Liver (tissue), 5 donors: ENCODE results near the gene TMIE. TPM values are rescaled to one million over a fixed set of nuclear protein-coding genes. Genes with fewer than 3 reads are reported as not detected.

ENCODE experiments used
- polyA plus RNA-seq, 2 donors: library from polyadenylated mRNA; stranded (reverse) in 1 of 2; unstranded in 1 of 2; fragments of 200-250 nt in 1 of 2; fragments of >200 nt in 1 of 2; fragmentation: Nextera tagmentation in 1 of 2; extraction: Ambion mirVana in 1 of 2; gene quantifications; one replicate each; pipeline versions ENCODE4 v1.2.1 to v1.2.3, GENCODE V29; 2013 to 2015
- small RNA-seq: library from RNA; depleted of rRNA; stranded (forward); fragments of <200 nt; gene quantifications from one replicate; pipeline ENCODE3, GENCODE V24; 2014
- total RNA-seq, 2 donors: library from RNA; depleted of rRNA; stranded (reverse); fragments of >200 nt; gene quantifications; one replicate each; pipeline ENCODE4 v1.2.3, GENCODE V29; 2014
- donor health status: healthy.
- donor health status: healthy.
- donor health status: healthy.

TMIE gene
- total and polyA plus RNA-seq, 4 donors: 0.13 to 0.26 (median 0.15) TPM

Small RNA genes within 50 kb of the gene (small RNA-seq; reads per million reads assigned to genes)
- not detected for gene PRSS45

Other genes with a start within 250 kb of the TMIE start
- gene LTF, start 236.5 kb upstream of the TMIE start, total RNA-seq: 10 to 100 TPM in 1 of 2 donors, under 1 TPM in 1; 0.92 to 14.7 TPM
- 1 to 10 TPM in 1 of 2 donors, under 1 TPM in 1; 0.36 to 1.9 TPM for gene LTF, start 236.5 kb upstream of the TMIE start, polyA plus RNA-seq
- 10 to 100 TPM in 1 of 2 donors, 1 to 10 TPM in 1; 1.0 to 35.1 TPM for gene RTP3, start 203.4 kb upstream of the TMIE start, total RNA-seq
- 10 to 100 TPM; 18.1 to 61.7 TPM for gene RTP3, start 203.4 kb upstream of the TMIE start, polyA plus RNA-seq
- 1 to 10 TPM in 1 of 2 donors, under 1 TPM in 1; 0.93 to 6.6 TPM for gene LRRC2, start 135.1 kb upstream of the TMIE start, total RNA-seq
- 1 to 10 TPM; 1.9 to 7.6 TPM for gene LRRC2, start 135.1 kb upstream of the TMIE start, polyA plus RNA-seq
- not detected for gene FAM240A, start 88.9 kb upstream of the TMIE start, total RNA-seq
- gene FAM240A, start 88.9 kb upstream of the TMIE start, polyA plus RNA-seq: not detected
- 10 to 100 TPM in 1 of 2 donors, under 1 TPM in 1; 0.51 to 22.9 TPM for gene ALS2CL, start 7.7 kb upstream of the TMIE start, total RNA-seq
- 1 to 10 TPM; 4.8 to 6.6 TPM for gene ALS2CL, start 7.7 kb upstream of the TMIE start, polyA plus RNA-seq
- gene PRSS50, start 16.5 kb downstream of the TMIE start, total RNA-seq: under 1 TPM; 0.25 to 0.33 TPM
- under 1 TPM in 1 of 2 donors, not detected in 1; 0.02 TPM for gene PRSS50, start 16.5 kb downstream of the TMIE start, polyA plus RNA-seq
- gene MYL3, start 162.1 kb downstream of the TMIE start, total RNA-seq: 1 to 10 TPM in 1 of 2 donors, under 1 TPM in 1; 0.51 to 1.3 TPM
- under 1 TPM; 0.76 to 0.86 TPM for gene MYL3, start 162.1 kb downstream of the TMIE start, polyA plus RNA-seq
- gene PTH1R, start 176.3 kb downstream of the TMIE start, total RNA-seq: 10 to 100 TPM in 1 of 2 donors, 1 to 10 TPM in 1; 7.2 to 28.4 TPM
- 10 to 100 TPM; 19.8 to 27.4 TPM for gene PTH1R, start 176.3 kb downstream of the TMIE start, polyA plus RNA-seq